Heart left ventricle (tissue), 16 donors: ENCODE measurements around the gene ATAT1. TPM values are rescaled to one million over a fixed set of nuclear protein-coding genes. Genes with fewer than 3 reads are reported as not detected.
A peak's percentile ranks its signal among the peaks of the same experiment; 100 is the strongest.

Experiments
- ATAC-seq, 4 donors: fragments of 200-7000 bp; cut with Tn5 transposase; one replicate each; pipeline ENCODE4 v1.9.1; 2020 to 2022; ENCODE audit warnings: moderate library complexity in 4 of 4, mild to moderate bottlenecking in 3 of 4, moderate number of reproducible peaks in 1 of 4
- DNase-seq, 5 donors: peaks; one replicate each; pipeline ENCODE4 v3.0.0-alpha.2; 2020
- H3K27ac ChIP-seq, 12 donors: fragments of 200-600 bp; sonication (generic) in 4 of 12; one replicate each; pipeline versions ENCODE4 v1.5.0 to v1.8.0; 2016 to 2022; ENCODE audit warnings: mild to moderate bottlenecking in 2 of 12
- H3K27me3 ChIP-seq, 9 donors: fragments of 200-600 bp; sonication (generic) in 2 of 9; one replicate each; pipeline versions ENCODE4 v1.5.1 to v1.8.0; 2016 to 2022; ENCODE audit warnings: mild to moderate bottlenecking in 3 of 9
- H3K36me3 ChIP-seq, 9 donors: fragments of 200-600 bp; sonication (generic) in 2 of 9; one replicate each; pipeline versions ENCODE4 v1.5.0 to v1.8.0; 2018 to 2022; ENCODE audit warnings: mild to moderate bottlenecking in 2 of 9
- H3K4me1 ChIP-seq, 12 donors: fragments of 200-600 bp; sonication (generic) in 4 of 12; one replicate each; pipeline versions ENCODE4 v1.5.0 to v1.8.0; 2016 to 2022; ENCODE audit warnings: mild to moderate bottlenecking in 3 of 12
- H3K4me3 ChIP-seq, 12 donors: fragments of 200-600 bp; sonication (generic) in 4 of 12; one replicate each; pipeline versions ENCODE4 v1.5.0 to v1.8.0; 2017 to 2022; ENCODE audit warnings: mild to moderate bottlenecking in 9 of 12, moderate library complexity in 4 of 12
- H3K9me3 ChIP-seq, 12 donors: fragments of 200-600 bp; sonication (generic) in 4 of 12; one replicate each; pipeline versions ENCODE4 v1.5.0 to v1.8.0; 2016 to 2022; ENCODE audit warnings: mild to moderate bottlenecking in 1 of 12
- POLR2A ChIP-seq, 2 donors: fragments of 450-650 bp; IDR thresholded peaks; one replicate each; pipeline ENCODE4 v1.6.1; 2017; ENCODE audit warnings: antibody characterized with exemption in 2 of 2, mild to moderate bottlenecking in 2 of 2, moderate library complexity in 2 of 2
- WGBS, 4 donors: extraction: QIAGEN DNeasy Blood & Tissue Kit in 2 of 4; methylation state at CpG; one replicate each; pipeline versions ENCODE4 v1.1.5 to v1.1.7; 2013 to 2018; 5-methylcytosine and 5-hydroxymethylcytosine counted together
- intact Hi-C, 10 donors: fragments of 100-400 bp; cut with DNase I; formaldehyde crosslinking; loops; one replicate each; pipeline versions ENCODE4 v1.11.1 to v1.14.2; 2022
- polyA plus RNA-seq, 2 donors: library from polyadenylated mRNA; stranded (reverse); fragments of 200-250 nt; gene quantifications; one replicate each; pipeline ENCODE4 v1.2.3, GENCODE V29; 2013
- total RNA-seq, 9 donors: library from RNA; depleted of rRNA in 2 of 9; stranded (reverse); fragments of >200 nt in 2 of 9; fragmentation: NEBNext Ultra II Directional in 3 of 9; extraction: Animal tissue kit (Norgen Biotek cat#: 25700) in 3 of 9; gene quantifications; one replicate each; pipeline versions ENCODE4 v1.1.0 to v1.2.4, GENCODE V29; 2016 to 2023
- TF ChIP-seq, protein P1 (sequence below), 12 donors: fragments of 200-600 bp; sonication (generic) in 4 of 12; IDR thresholded peaks; one replicate each; pipeline versions ENCODE4 v1.5.0 to v1.8.0; 2018 to 2022; ENCODE audit warnings: antibody characterized with exemption in 12 of 12, mild to moderate bottlenecking in 5 of 12
- donor health status: ischemic (EF 13 %, LVEDD 7.1; RV severe dilation, severe dysfunction).
- donor health status: healthy with polysubstance abuse.
- donor health status: DM: no; HTN: yes; CAD: no.
- donor health status: DM: no; HTN: no; CAD: no.
- donor health status: ischemic (EF 25% LVEDD 6.9; RV normal size, moderate dysfunction).
- donor health status: ischemic (EF 25% LVEDD 5.7; RV mildly dilated, moderate dysfunction).
- donor health status: healthy.
- donor health status: DM: yes; HTN: yes; CAD: no.
- donor health status: ischemic (EF 35%, LVEDD 5.7; RV mildly dilated, moderate dysfunction).
- donor health status: nonischemic (EF 11% LVEDD 7.7; RV severe dilation, severe dysfunction).
- donor health status: DM: yes; HTN: yes; CAD: no.
- donor health status: PGD.
- donor health status: ischemic (EF 29% LVEDD 5.4; RV normal size, mild dysfunction).
- donor health status: nonischemic (EF 23%, LVEDD 6.1; RV moderate dilation, normal function).

The ATAT1 gene
- total and polyA plus RNA-seq, 11 donors, result 1.1 to 7.0 (median 3.3) TPM

DNA sequence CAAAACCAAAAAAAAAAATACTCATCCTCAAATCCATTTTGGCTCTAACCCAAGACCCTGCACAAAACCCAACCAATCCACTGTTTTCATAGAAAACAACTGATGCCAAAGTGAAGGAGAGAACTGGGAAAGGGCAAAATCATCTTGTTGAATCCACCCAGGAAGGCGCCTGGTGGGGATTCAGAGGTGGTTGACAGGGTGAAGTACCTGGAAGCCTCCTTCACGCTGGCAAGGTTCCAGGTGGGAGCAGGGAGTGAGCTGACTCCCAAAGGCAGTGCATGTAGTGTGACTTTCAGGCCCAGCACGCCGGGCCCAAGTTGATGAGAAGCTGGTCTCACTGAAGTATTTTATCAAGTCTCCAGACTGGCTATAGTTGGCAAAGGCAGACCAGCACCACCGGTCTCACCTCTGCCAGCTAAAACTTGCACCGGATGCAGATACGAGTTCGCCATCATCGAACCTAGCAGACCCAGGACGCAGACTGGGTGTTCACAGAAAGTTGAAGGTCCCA lies 26.2 kb upstream of the ATAT1 start:
- Histone ChIP-seq H3K27ac (no peak overlapping the region), H3K9me3 (no peaks in the 10 kb centered on the region), H3K36me3 (peaks cover 19 to 64% (median 53%) of the 10 kb centered on the region in 9 donors), H3K27me3 (no peaks in the 10 kb centered on the region), H3K4me3 (no peak overlapping the region), H3K4me1 (peaks cover 0 to 11% (median 0%) of the 10 kb centered on the region in 12 donors)
- WGBS, 4 donors, result 51 to 63% (median 59%) methylated on average over 7 to 10 of the region's 10 CpGs
- peak in 2 of 5 donors; percentile 33 to 54 for DNase-seq
- intact Hi-C loops, result loop anchor here in 3 of 10 donors (5.0 kb wide), 2 partner anchors 53 to 118 kb away; no protein-coding TSS in a partner anchor
- TF ChIP-seq, protein P1, sequence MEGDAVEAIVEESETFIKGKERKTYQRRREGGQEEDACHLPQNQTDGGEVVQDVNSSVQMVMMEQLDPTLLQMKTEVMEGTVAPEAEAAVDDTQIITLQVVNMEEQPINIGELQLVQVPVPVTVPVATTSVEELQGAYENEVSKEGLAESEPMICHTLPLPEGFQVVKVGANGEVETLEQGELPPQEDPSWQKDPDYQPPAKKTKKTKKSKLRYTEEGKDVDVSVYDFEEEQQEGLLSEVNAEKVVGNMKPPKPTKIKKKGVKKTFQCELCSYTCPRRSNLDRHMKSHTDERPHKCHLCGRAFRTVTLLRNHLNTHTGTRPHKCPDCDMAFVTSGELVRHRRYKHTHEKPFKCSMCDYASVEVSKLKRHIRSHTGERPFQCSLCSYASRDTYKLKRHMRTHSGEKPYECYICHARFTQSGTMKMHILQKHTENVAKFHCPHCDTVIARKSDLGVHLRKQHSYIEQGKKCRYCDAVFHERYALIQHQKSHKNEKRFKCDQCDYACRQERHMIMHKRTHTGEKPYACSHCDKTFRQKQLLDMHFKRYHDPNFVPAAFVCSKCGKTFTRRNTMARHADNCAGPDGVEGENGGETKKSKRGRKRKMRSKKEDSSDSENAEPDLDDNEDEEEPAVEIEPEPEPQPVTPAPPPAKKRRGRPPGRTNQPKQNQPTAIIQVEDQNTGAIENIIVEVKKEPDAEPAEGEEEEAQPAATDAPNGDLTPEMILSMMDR (IDR thresholded peaks at IDR 0.05), result no peak
- TF ChIP-seq POLR2A (IDR thresholded peaks at IDR 0.05), result no peak
- peak in 3 of 4 donors; percentile 3 to 5 (median 4) for ATAC-seq

DNA sequence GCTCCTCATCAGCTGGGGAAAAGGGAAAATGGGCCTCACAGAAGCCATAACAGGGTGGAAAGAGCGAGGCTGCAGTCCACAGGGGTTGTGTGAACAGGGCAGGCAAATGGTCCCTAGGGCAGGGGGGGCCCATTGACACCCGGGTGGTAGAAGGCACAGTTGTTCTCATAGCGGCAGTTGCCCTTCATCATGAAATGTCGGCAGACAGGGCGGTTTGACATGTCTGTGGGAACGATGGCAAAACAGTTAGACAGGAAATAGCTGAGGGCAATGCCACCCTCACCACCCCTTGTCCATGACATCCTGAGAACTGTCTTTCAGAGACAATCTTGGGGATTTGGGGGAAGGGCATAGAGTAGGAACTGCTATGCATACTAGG lies 25.2 kb upstream of the ATAT1 start:
- Histone ChIP-seq H3K9me3 (no peaks in the 10 kb centered on the region), H3K27me3 (no peaks in the 10 kb centered on the region), H3K36me3 (peaks cover 19 to 73% (median 62%) of the 10 kb centered on the region in 9 donors), H3K4me1 (peaks cover 0 to 11% (median 0%) of the 10 kb centered on the region in 12 donors), H3K4me3 (no peak overlapping the region), H3K27ac (no peak overlapping the region)
- intact Hi-C loops, result loop anchor here in 3 of 10 donors (5.0 kb wide), 2 partner anchors 54 to 119 kb away; no protein-coding TSS in a partner anchor
- DNase-seq (no peak), ATAC-seq (no peak)
- TF ChIP-seq, protein P1 (IDR thresholded peaks at IDR 0.05), result no peak
- TF ChIP-seq POLR2A (IDR thresholded peaks at IDR 0.05), result no peak
- 67 to 81% (median 74%) methylated on average over 6 of the region's 6 CpGs for WGBS, 4 donors

DNA sequence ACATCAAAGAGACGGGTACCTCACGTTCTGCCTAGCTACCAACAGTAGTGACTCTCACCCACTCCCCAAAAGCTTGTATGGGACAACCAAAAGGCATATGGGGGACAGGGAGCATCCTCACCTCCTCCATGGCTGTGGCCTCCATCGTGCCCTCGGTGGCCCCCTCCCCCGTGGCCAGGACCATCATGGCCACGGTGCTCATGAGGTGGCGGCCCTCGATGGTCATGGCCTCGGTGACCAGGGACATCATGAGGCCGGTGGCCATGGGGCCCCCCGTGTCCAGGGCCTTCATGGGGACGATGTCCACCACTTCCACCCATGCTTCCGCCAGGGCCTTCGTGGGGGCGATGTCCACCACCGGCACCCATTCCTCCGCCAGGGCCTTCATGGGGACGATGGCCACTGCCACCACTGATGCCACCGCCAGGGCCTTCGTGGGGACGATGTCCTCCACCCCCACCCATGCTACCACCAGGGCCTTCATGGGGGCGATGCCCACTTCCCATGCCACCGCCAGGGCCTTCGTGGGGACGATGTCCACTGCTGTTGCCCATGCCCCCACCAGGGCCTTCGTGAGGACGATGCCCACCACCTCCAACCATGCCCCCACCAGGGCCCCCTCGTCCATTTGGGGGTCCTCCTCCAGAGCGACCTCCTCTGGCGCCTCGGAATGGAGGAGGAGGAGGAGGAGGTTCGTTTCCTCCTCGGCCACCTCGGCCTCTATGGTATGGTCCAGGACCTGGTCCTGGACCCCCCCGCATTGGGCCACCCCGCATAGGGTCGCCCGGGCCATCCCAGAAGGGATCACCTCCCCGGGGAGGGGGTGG lies 24.6 kb upstream of the ATAT1 start:
- peak in 2 of 4 donors; percentile 14 to 23 for ATAC-seq
- peaks cover 19 to 75% (median 68%) of the 10 kb centered on the region in 9 donors for H3K36me3 ChIP-seq
- no peaks in the 10 kb centered on the region for H3K9me3 ChIP-seq
- WGBS, 4 donors, result 90 to 94% (median 92%) methylated on average over 21 to 39 of the region's 39 CpGs
- H3K27ac ChIP-seq, result no peak overlapping the region
- H3K4me3 ChIP-seq, result no peak overlapping the region
- H3K4me1 ChIP-seq, result peaks cover 0 to 11% (median 0%) of the 10 kb centered on the region in 12 donors
- intact Hi-C loops, result loop anchor here in 3 of 10 donors (5.0 kb wide), 2 partner anchors 55 to 120 kb away; no protein-coding TSS in a partner anchor
- H3K27me3 ChIP-seq, result no peaks in the 10 kb centered on the region
- TF ChIP-seq, protein P1 (IDR thresholded peaks at IDR 0.05), result no peak
- TF ChIP-seq POLR2A (IDR thresholded peaks at IDR 0.05), result no peak
- no peak for DNase-seq

DNA sequence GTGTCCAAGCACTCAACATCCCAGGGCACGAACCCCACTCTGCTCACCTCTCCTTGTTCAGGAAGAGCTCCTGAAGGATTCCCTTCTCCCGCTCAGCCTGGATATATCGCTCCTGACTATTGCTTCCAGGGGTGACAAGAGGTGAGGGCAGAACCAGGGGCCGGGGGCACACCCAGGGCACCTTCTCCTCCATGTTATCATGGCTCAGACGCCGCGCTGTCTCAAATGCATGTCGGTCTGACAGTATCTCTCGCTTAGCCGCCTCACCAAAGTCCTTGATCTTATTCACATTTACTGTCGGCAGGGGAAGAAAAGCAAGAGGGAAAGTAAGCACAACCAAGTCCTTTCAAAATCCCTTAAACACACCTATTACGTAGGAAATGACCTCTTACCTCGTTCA lies 22.7 kb upstream of the ATAT1 start:
- TF ChIP-seq, protein P1 (IDR thresholded peaks at IDR 0.05), result no peak
- TF ChIP-seq POLR2A (IDR thresholded peaks at IDR 0.05), result no peak
- intact Hi-C loops, result loop anchor here in 3 of 10 donors (5.0 kb wide), 2 partner anchors 57 to 122 kb away; no protein-coding TSS in a partner anchor
- Histone ChIP-seq H3K27me3 (no peaks in the 10 kb centered on the region), H3K4me1 (peaks cover 0 to 12% (median 0%) of the 10 kb centered on the region in 12 donors), H3K36me3 (peaks cover 19 to 94% (median 88%) of the 10 kb centered on the region in 9 donors), H3K27ac (no peak overlapping the region), H3K4me3 (no peak overlapping the region), H3K9me3 (no peaks in the 10 kb centered on the region)
- 91 to 97% (median 94%) methylated on average over 13 of the region's 13 CpGs for WGBS, 4 donors
- ATAC-seq (no peak), DNase-seq (no peak)
